Astrocyte (in vitro differentiated cells and primary cell): ENCODE results near the gene TBC1D9B.

Source experiments
- CTCF ChIP-seq: IDR thresholded peaks from 2 replicates; pipeline ENCODE4 v1.5.1; 2011; ENCODE audit warnings: low read depth, mild to moderate bottlenecking, inconsistent platforms, low read length, moderate library complexity; ENCODE audit not compliant: insufficient read depth
- EZH2 ChIP-seq: IDR thresholded peaks from 2 replicates; pipeline ENCODE4 v1.6.1; 2012; ENCODE audit warnings: mild to moderate bottlenecking, low read length, inconsistent platforms; ENCODE audit not compliant: insufficient read depth

- TF ChIP-seq EZH2 = no peak
- no peak for TF ChIP-seq CTCF
Observed at GRCh38 chr5:179863449-179864085, 44.1 kb downstream of the TBC1D9B start.
